Liver (tissue), 2 donors: ENCODE data around the gene LMBRD2.

ENCODE experiments used
- FOXA1 ChIP-seq: IDR thresholded peaks from 2 replicates; pipeline ENCODE4 v1.6.1; 2016; ENCODE audit warnings: antibody characterized with exemption
- TAF1 ChIP-seq: conservative IDR thresholded peaks from 2 replicates; pipeline ENCODE4 v1.6.1; 2016; ENCODE audit warnings: antibody characterized with exemption, mild to moderate bottlenecking
- donor health status: healthy.

GRCh38 chr5:36151434-36152323, at the start of gene LMBRD2, which contains the start of gene SKP2:
- TF ChIP-seq TAF1 (peak; percentile 66), FOXA1 (no peak)
